ENCODE measurements around the gene PRPF8. TPM values are rescaled to one million over a fixed set of nuclear protein-coding genes. Genes with fewer than 3 reads are reported as not detected.

Gene PRPF8
- total and polyA plus RNA-seq, 2 experiments from 2014 or later, result 178 to 246 TPM

- peak overlapping the region; percentile 75 for H3K4me3 ChIP-seq
- H3K36me3 ChIP-seq (ENCODE audit: insufficient read depth), result peaks cover 32% of the 10 kb centered on the region
- H3K27me3 ChIP-seq (ENCODE audit: insufficient read depth), result peaks cover 3% of the 10 kb centered on the region
- peaks cover 47% of the 10 kb centered on the region for H3F3A ChIP-seq (replicated peaks; ENCODE audit: low read depth)
- Mint-ChIP-seq H3K27ac (no peak overlapping the region), H3K4me3 (peak overlapping the region; percentile 73; the same call in 2 of the 3 replicates), H3K27me3 (ENCODE audit: insufficient read depth, low read depth, poor library complexity) (peaks cover 30% of the 10 kb centered on the region), H3K4me1 (peaks cover 30% of the 10 kb centered on the region), H3K36me3 (ENCODE audit: low read depth) (peaks cover 37% of the 10 kb centered on the region), H3K9me3 (no peaks in the 10 kb centered on the region; the same call in 2 of the 3 replicates)
- peaks cover 22% of the 10 kb centered on the region for H3K4me1 ChIP-seq (ENCODE audit: insufficient read depth)
- H2AFZ ChIP-seq, result peak overlapping the region; percentile 98
- TF ChIP-seq ZNF462 (CRISPR knock-in tag; IDR thresholded peaks at IDR 0.05), result no peak
- TF ChIP-seq POLR2AphosphoS5 (IDR thresholded peaks at IDR 0.05; ENCODE audit: low read depth), result peak; percentile 75
- no peak for TF ChIP-seq NANOG (IDR thresholded peaks at IDR 0.05; ENCODE audit: borderline replicate concordance)
- TF ChIP-seq, protein P1, sequence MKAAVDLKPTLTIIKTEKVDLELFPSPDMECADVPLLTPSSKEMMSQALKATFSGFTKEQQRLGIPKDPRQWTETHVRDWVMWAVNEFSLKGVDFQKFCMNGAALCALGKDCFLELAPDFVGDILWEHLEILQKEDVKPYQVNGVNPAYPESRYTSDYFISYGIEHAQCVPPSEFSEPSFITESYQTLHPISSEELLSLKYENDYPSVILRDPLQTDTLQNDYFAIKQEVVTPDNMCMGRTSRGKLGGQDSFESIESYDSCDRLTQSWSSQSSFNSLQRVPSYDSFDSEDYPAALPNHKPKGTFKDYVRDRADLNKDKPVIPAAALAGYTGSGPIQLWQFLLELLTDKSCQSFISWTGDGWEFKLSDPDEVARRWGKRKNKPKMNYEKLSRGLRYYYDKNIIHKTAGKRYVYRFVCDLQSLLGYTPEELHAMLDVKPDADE (IDR thresholded peaks at IDR 0.05), result 0 out of 2 replicates have a peak, but pooled peaks have one; percentile 2
- no peak for TF ChIP-seq EZH2phosphoT487 (IDR thresholded peaks at IDR 0.05; ENCODE audit: unreplicated experiment)
- no peak for TF ChIP-seq REST (IDR thresholded peaks at IDR 0.05; ENCODE audit: unreplicated experiment)
- TF ChIP-seq EZH2 (IDR thresholded peaks at IDR 0.05; ENCODE audit: low read depth, unreplicated experiment), result no peak
- no peak for TF ChIP-seq CREB1 (CRISPR knock-in tag; IDR thresholded peaks at IDR 0.05; ENCODE audit: low read depth)
- no peak for TF ChIP-seq ZNF114 (CRISPR knock-in tag; IDR thresholded peaks at IDR 0.05)
- TF ChIP-seq STAT1 (IDR thresholded peaks at IDR 0.05; ENCODE audit: unreplicated experiment), result no peak
- no peak for TF ChIP-seq ZNF331 (CRISPR knock-in tag; IDR thresholded peaks at IDR 0.05; ENCODE audit: low read depth)
- no peak for TF ChIP-seq JUNB (IDR thresholded peaks at IDR 0.05; ENCODE audit: unreplicated experiment)
- TF ChIP-seq, protein P2, sequence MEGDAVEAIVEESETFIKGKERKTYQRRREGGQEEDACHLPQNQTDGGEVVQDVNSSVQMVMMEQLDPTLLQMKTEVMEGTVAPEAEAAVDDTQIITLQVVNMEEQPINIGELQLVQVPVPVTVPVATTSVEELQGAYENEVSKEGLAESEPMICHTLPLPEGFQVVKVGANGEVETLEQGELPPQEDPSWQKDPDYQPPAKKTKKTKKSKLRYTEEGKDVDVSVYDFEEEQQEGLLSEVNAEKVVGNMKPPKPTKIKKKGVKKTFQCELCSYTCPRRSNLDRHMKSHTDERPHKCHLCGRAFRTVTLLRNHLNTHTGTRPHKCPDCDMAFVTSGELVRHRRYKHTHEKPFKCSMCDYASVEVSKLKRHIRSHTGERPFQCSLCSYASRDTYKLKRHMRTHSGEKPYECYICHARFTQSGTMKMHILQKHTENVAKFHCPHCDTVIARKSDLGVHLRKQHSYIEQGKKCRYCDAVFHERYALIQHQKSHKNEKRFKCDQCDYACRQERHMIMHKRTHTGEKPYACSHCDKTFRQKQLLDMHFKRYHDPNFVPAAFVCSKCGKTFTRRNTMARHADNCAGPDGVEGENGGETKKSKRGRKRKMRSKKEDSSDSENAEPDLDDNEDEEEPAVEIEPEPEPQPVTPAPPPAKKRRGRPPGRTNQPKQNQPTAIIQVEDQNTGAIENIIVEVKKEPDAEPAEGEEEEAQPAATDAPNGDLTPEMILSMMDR (conservative IDR thresholded peaks at IDR 0.05; ENCODE audit: low read depth in 2 of 2), result peak in 1 of 2 experiments; percentile 89; a peak in 3 of 4 replicates
- peak; percentile 92 for DNase-seq (ENCODE audit: low spot score)
- H3K4me2 ChIP-seq, result peak overlapping the region; percentile 88
- no peaks in the 10 kb centered on the region for H3K9me2 ChIP-seq (ENCODE audit: insufficient read depth)
- no peak overlapping the region for H3K27ac ChIP-seq (ENCODE audit: low read depth)
- peak; percentile 66 for ATAC-seq
- H4K20me1 ChIP-seq (replicated peaks; ENCODE audit: insufficient read depth), result peaks cover 10% of the 10 kb centered on the region; the same call in 1 of the 2 replicates
- no peaks in the 10 kb centered on the region for H3K79me2 ChIP-seq (replicated peaks; ENCODE audit: insufficient read depth)
These were observed 35.5 kb downstream of the PRPF8 start for GRCh38 chr17:1648963-1649843.
